ENCODE data around the gene SMARCD3. TPM values are rescaled to one million over a fixed set of nuclear protein-coding genes. Genes with fewer than 3 reads are reported as not detected.

SMARCD3 gene
- total RNA-seq, 2 experiments from 2014 or later = 1.5 to 1.9 TPM

DNA sequence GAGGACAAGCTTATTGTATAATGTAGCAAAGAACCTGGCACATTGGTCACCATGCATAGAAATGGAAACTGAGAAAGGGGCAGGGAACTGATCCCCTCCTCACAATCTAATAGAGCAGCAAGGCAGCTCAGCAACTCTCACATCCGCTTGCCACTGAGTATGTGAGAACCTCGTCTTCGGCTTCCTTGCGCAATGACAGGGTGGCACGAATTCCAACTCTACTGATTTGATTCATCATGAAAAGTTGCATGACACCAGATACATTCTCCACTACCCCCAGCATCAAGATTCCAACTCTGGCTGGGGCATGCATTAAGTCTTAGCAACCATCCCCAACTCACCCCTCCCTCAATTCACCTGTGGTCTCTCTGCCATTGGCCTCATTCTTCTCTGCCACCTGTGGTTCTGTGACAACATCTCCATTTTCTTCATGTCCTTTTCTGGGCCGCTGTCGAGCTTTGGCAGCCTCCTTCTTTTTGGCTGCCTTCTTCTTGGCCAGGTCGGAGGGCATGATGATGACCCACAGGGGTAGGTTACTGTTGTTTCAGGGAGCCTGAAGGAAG lies 22.5 kb downstream of the SMARCD3 start:
- no peaks in the 10 kb centered on the region for H3K9me2 ChIP-seq (ENCODE audit: insufficient read depth, low read length)
- H2AFZ ChIP-seq (ENCODE audit: low read length) = no peak overlapping the region
- POLR2A ChIA-PET = interaction anchor here (0.6 kb wide), 1 partner anchor 656 kb away, joined by 3 read pairs; no protein-coding TSS in a partner anchor

DNA sequence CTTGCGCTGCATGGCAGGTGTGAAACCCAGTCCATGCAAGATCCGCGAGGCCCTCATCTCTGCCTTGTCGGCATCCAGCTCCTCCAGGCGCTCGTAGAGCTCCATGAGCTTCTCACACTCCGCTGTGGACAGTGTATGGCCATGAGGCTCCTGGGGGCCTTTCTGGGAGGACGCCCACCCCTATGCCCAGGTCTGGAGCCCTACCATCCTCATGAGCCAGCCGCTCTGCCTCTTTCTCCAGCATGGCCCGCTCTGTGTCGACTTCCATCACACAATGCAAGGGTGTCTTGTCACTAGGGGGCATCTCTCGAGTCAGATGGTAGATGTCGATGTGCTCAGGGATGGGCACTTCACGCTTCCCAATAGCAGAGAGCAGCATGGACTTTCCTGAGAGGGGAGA lies 24.8 kb downstream of the SMARCD3 start:
- DNase-seq (ENCODE audit: low spot score) = no peak
- peaks cover 22% of the 10 kb centered on the region for H3K79me2 ChIP-seq (ENCODE audit: insufficient read depth, low read depth, low read length)
- ChIA-PET CTCF (ENCODE audit: unreplicated experiment) (no interaction called here), POLR2A (interaction anchor here (0.7 kb wide), 1 partner anchor 427 kb away, joined by 3 read pairs; no protein-coding TSS in a partner anchor)
- no peaks in the 10 kb centered on the region for H3K9me3 ChIP-seq (ENCODE audit: low read length)
- intact Hi-C loops (cut with micrococcal nuclease; ENCODE audit: unreplicated experiment) = no loop called here
- no peaks in the 10 kb centered on the region for H3K9me2 ChIP-seq (ENCODE audit: insufficient read depth, low read length)
- no peak overlapping the region for H3K4me2 ChIP-seq (ENCODE audit: low read length)
- no peak overlapping the region for H2AFZ ChIP-seq (ENCODE audit: low read length)
- H3K27ac ChIP-seq (ENCODE audit: low read depth, low read length, poor library complexity, severe bottlenecking) = no peak overlapping the region
- peaks cover 4% of the 10 kb centered on the region for H4K20me1 ChIP-seq (ENCODE audit: insufficient read depth, low read length)
- H3K4me3 ChIP-seq (ENCODE audit: low read depth, low read length, poor library complexity, severe bottlenecking) = no peak overlapping the region
- no TSS peak for BruUV-seq (replicated peaks)
- no peak for TF ChIP-seq EZH2phosphoT487 (IDR thresholded peaks at IDR 0.05; ENCODE audit: borderline replicate concordance, low read depth, low read length)
- TF ChIP-seq, protein P1, sequence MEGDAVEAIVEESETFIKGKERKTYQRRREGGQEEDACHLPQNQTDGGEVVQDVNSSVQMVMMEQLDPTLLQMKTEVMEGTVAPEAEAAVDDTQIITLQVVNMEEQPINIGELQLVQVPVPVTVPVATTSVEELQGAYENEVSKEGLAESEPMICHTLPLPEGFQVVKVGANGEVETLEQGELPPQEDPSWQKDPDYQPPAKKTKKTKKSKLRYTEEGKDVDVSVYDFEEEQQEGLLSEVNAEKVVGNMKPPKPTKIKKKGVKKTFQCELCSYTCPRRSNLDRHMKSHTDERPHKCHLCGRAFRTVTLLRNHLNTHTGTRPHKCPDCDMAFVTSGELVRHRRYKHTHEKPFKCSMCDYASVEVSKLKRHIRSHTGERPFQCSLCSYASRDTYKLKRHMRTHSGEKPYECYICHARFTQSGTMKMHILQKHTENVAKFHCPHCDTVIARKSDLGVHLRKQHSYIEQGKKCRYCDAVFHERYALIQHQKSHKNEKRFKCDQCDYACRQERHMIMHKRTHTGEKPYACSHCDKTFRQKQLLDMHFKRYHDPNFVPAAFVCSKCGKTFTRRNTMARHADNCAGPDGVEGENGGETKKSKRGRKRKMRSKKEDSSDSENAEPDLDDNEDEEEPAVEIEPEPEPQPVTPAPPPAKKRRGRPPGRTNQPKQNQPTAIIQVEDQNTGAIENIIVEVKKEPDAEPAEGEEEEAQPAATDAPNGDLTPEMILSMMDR (conservative IDR thresholded peaks at IDR 0.05; ENCODE audit: low read length) = 0 out of 2 replicates have a peak, but pooled peaks have one; percentile 22
- peaks cover 22% of the 10 kb centered on the region for H3K4me1 ChIP-seq (ENCODE audit: insufficient read depth, low read length, poor library complexity, severe bottlenecking)
- H3K36me3 ChIP-seq (ENCODE audit: insufficient read depth, low read length) = peaks cover 67% of the 10 kb centered on the region

More for the DNA sequence above, 22.5 kb downstream of the SMARCD3 start:
- no peak overlapping the region for H3K27ac ChIP-seq (ENCODE audit: low read depth, low read length, poor library complexity, severe bottlenecking)
- intact Hi-C loops (cut with micrococcal nuclease; ENCODE audit: unreplicated experiment) = loop anchor here (5.0 kb wide), 1 partner anchor 144 kb away; the partner anchor contains the start of genes FASTK and TMUB1
- CTCF ChIA-PET (ENCODE audit: unreplicated experiment) = interaction anchor here (0.9 kb wide), 1 partner anchor 18 kb away, joined by 4 read pairs; no protein-coding TSS in a partner anchor
- peaks cover 44% of the 10 kb centered on the region for H3K36me3 ChIP-seq (ENCODE audit: insufficient read depth, low read length)
- no peaks in the 10 kb centered on the region for H3K9me3 ChIP-seq (ENCODE audit: low read length)
- no TSS peak for BruUV-seq (replicated peaks)
- no peak for TF ChIP-seq EZH2phosphoT487 (IDR thresholded peaks at IDR 0.05; ENCODE audit: borderline replicate concordance, low read depth, low read length)
- TF ChIP-seq, protein P1 (conservative IDR thresholded peaks at IDR 0.05; ENCODE audit: low read length) = no peak
- H4K20me1 ChIP-seq (ENCODE audit: insufficient read depth, low read length) = peaks cover 4% of the 10 kb centered on the region
- peak overlapping the region; percentile 100 for H3K4me2 ChIP-seq (ENCODE audit: low read length)
- peaks cover 22% of the 10 kb centered on the region for H3K79me2 ChIP-seq (ENCODE audit: insufficient read depth, low read depth, low read length)
- peak overlapping the region; percentile 94 for H3K4me3 ChIP-seq (ENCODE audit: low read depth, low read length, poor library complexity, severe bottlenecking)
- DNase-seq (ENCODE audit: low spot score) = no peak
- peaks cover 22% of the 10 kb centered on the region for H3K4me1 ChIP-seq (ENCODE audit: insufficient read depth, low read length, poor library complexity, severe bottlenecking)

DNA sequence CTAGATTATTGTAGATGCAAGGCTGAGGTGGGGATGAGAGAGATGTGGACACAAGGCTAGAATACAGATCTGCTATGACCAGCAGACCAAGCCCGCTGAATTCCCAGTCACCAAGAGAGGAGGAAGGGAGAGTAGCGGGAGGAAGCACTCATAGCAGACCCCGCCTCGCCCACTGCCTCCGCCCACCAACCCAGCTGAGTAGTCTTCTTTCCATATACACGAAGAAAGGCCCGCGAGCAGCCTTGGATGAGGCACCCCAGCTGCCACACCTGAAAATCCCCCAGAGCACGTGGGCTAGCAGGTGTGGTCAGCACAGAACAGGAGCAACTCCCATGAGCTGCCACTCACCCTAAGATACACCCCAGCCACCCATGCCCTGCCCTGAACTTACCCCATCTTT lies 30.3 kb downstream of the SMARCD3 start:
- intact Hi-C loops (cut with micrococcal nuclease; ENCODE audit: unreplicated experiment) = no loop called here
- no peak for DNase-seq (ENCODE audit: low spot score)
- no peak overlapping the region for H3K27ac ChIP-seq (ENCODE audit: low read depth, low read length, poor library complexity, severe bottlenecking)
- CTCF ChIA-PET (ENCODE audit: unreplicated experiment) = no interaction called here
- no peak for TF ChIP-seq EZH2phosphoT487 (IDR thresholded peaks at IDR 0.05; ENCODE audit: borderline replicate concordance, low read depth, low read length)
- TF ChIP-seq, protein P1 (conservative IDR thresholded peaks at IDR 0.05; ENCODE audit: low read length) = no peak
- no peaks in the 10 kb centered on the region for H3K79me2 ChIP-seq (ENCODE audit: insufficient read depth, low read depth, low read length)
- peaks cover 96% of the 10 kb centered on the region for H3K36me3 ChIP-seq (ENCODE audit: insufficient read depth, low read length)
- BruUV-seq (replicated peaks) = no TSS peak
- H3K9me3 ChIP-seq (ENCODE audit: low read length) = no peaks in the 10 kb centered on the region
- no peaks in the 10 kb centered on the region for H3K9me2 ChIP-seq (ENCODE audit: insufficient read depth, low read length)
- H3K4me3 ChIP-seq (ENCODE audit: low read depth, low read length, poor library complexity, severe bottlenecking) = no peak overlapping the region
- H2AFZ ChIP-seq (ENCODE audit: low read length) = no peak overlapping the region
- POLR2A ChIA-PET = no interaction called here
- no peak overlapping the region for H3K4me2 ChIP-seq (ENCODE audit: low read length)
- H4K20me1 ChIP-seq (ENCODE audit: insufficient read depth, low read length) = no peaks in the 10 kb centered on the region; the same call in 1 of the 2 replicates
- H3K4me1 ChIP-seq (ENCODE audit: insufficient read depth, low read length, poor library complexity, severe bottlenecking) = no peaks in the 10 kb centered on the region
